ENCODE measurements around the gene SLCO3A1. TPM values are rescaled to one million over a fixed set of nuclear protein-coding genes. Genes with fewer than 3 reads are reported as not detected.

The SLCO3A1 gene
- total and polyA plus RNA-seq, 2 experiments from 2014 or later, result 35.5 to 71.9 TPM

GRCh38 chr15:92074646-92075045 is 221.1 kb downstream of the SLCO3A1 start:
- Histone ChIP-seq H3K36me3 (no peaks in the 10 kb centered on the region), H3K4me3 (no peak overlapping the region), H3K27ac (no peak overlapping the region), H3K9me3 (ENCODE audit: low read depth) (no peaks in the 10 kb centered on the region), H3K4me1 (ENCODE audit: low read depth) (peaks cover 5% of the 10 kb centered on the region), H3K27me3 (no peaks in the 10 kb centered on the region)
- TF ChIP-seq CTCF (IDR thresholded peaks at IDR 0.05; ENCODE audit: low read depth, low read length), result no peak
- DNase-seq (ENCODE audit: low read depth in 1 of 2, low spot score in 1 of 2), result peak; percentile 72 to 74

- no peaks in the 10 kb centered on the region for H3K36me3 ChIP-seq
- no peak overlapping the region for H3K27ac ChIP-seq
- no peaks in the 10 kb centered on the region for H3K27me3 ChIP-seq
- H3K9me3 ChIP-seq (ENCODE audit: low read depth), result no peaks in the 10 kb centered on the region
- H3K4me3 ChIP-seq, result no peak overlapping the region
- TF ChIP-seq CTCF (IDR thresholded peaks at IDR 0.05; ENCODE audit: low read depth, low read length), result no peak
- DNase-seq (ENCODE audit: low read depth in 1 of 2, low spot score in 1 of 2), result peak in 1 of 2 donors; percentile 16
- H3K4me1 ChIP-seq (ENCODE audit: low read depth), result peaks cover 5% of the 10 kb centered on the region
These were observed 222.3 kb downstream of the SLCO3A1 start for GRCh38 chr15:92075764-92076163.

- Histone ChIP-seq H3K36me3 (no peaks in the 10 kb centered on the region), H3K4me1 (ENCODE audit: low read depth) (peaks cover 5% of the 10 kb centered on the region), H3K4me3 (no peak overlapping the region), H3K27me3 (no peaks in the 10 kb centered on the region), H3K27ac (no peak overlapping the region), H3K9me3 (ENCODE audit: low read depth) (no peaks in the 10 kb centered on the region)
- DNase-seq (ENCODE audit: low read depth in 1 of 2, low spot score in 1 of 2), result no peak
- no peak for TF ChIP-seq CTCF (IDR thresholded peaks at IDR 0.05; ENCODE audit: low read depth, low read length)
These were observed 223.0 kb downstream of the SLCO3A1 start for GRCh38 chr15:92076541-92076940.

GRCh38 chr15:92077353-92078085 is 224.0 kb downstream of the SLCO3A1 start:
- no peaks in the 10 kb centered on the region for H3K36me3 ChIP-seq
- H3K27me3 ChIP-seq, result no peaks in the 10 kb centered on the region
- H3K27ac ChIP-seq, result no peak overlapping the region
- peak; percentile 81 for TF ChIP-seq CTCF (IDR thresholded peaks at IDR 0.05; ENCODE audit: low read depth, low read length)
- H3K9me3 ChIP-seq (ENCODE audit: low read depth), result no peaks in the 10 kb centered on the region
- no peak overlapping the region for H3K4me3 ChIP-seq
- H3K4me1 ChIP-seq (ENCODE audit: low read depth), result peaks cover 5% of the 10 kb centered on the region
- DNase-seq (ENCODE audit: low read depth in 1 of 2, low spot score in 1 of 2), result peak; percentile 77 to 85

GRCh38 chr15:92078270-92078669 is 224.8 kb downstream of the SLCO3A1 start:
- H3K4me3 ChIP-seq, result no peak overlapping the region

More at GRCh38 chr15:92078270-92078669, 224.8 kb downstream of the SLCO3A1 start:
- H3K4me1 ChIP-seq (ENCODE audit: low read depth), result peaks cover 5% of the 10 kb centered on the region
- no peak for DNase-seq (ENCODE audit: low read depth in 1 of 2, low spot score in 1 of 2)
- no peak overlapping the region for H3K27ac ChIP-seq
- no peak for TF ChIP-seq CTCF (IDR thresholded peaks at IDR 0.05; ENCODE audit: low read depth, low read length)
- no peaks in the 10 kb centered on the region for H3K36me3 ChIP-seq
- H3K27me3 ChIP-seq, result no peaks in the 10 kb centered on the region
- no peaks in the 10 kb centered on the region for H3K9me3 ChIP-seq (ENCODE audit: low read depth)
